OCI-LY1 (cell line): ENCODE measurements around the gene SCN1B.
"Not testable (repeated sequence)": the region's sequence is repeated elsewhere in the genome, so short reads cannot be mapped to it uniquely, and the experiment has no call there.

ENCODE experiments used
- H2AFZ ChIP-seq: fragments of 200-600 bp; sonication (generic), shearing (Covaris generic); 2 replicates; pipeline ENCODE4 v1.6.0; 2014; ENCODE audit warnings: antibody characterized with exemption, mild to moderate bottlenecking, low read length
- H3F3A ChIP-seq: fragments of 200-600 bp; sonication (generic), shearing (Covaris generic); 2 replicates; pipeline ENCODE4 v1.6.0; 2014; ENCODE audit warnings: mild to moderate bottlenecking, antibody characterized with exemption, low read length, moderate library complexity; ENCODE audit not compliant: insufficient read depth
- H3K27ac ChIP-seq: fragments of 200-600 bp; sonication (generic); 2 replicates; pipeline ENCODE4 v1.5.1; 2014; ENCODE audit warnings: low read length, mixed run types, mild to moderate bottlenecking, low read depth; ENCODE audit not compliant: poor library complexity, severe bottlenecking
- H3K27me3 ChIP-seq: fragments of 200-600 bp; sonication (generic); 2 replicates; pipeline ENCODE4 v1.6.0; 2014; ENCODE audit warnings: antibody characterized with exemption, mild to moderate bottlenecking, low read length, moderate library complexity; ENCODE audit not compliant: insufficient read depth
- H3K36me3 ChIP-seq: fragments of 200-600 bp; sonication (generic); 2 replicates; pipeline ENCODE4 v1.6.1; 2014; ENCODE audit warnings: mild to moderate bottlenecking, antibody characterized with exemption, low read length, moderate library complexity, mixed read lengths; ENCODE audit not compliant: insufficient read depth
- H3K4me1 ChIP-seq: fragments of 200-600 bp; sonication (generic); 2 replicates; pipeline ENCODE4 v1.5.1; 2014; ENCODE audit warnings: mild to moderate bottlenecking, low read length, moderate library complexity; ENCODE audit not compliant: insufficient read depth, severe bottlenecking
- H3K4me2 ChIP-seq: fragments of 200-600 bp; sonication (generic), shearing (Covaris generic); 2 replicates; pipeline ENCODE4 v1.6.1; 2014; ENCODE audit warnings: low read length
- H3K4me3 ChIP-seq: fragments of 200-600 bp; sonication (generic); 2 replicates; pipeline ENCODE4 v1.5.1; 2014; ENCODE audit warnings: low read length, low read depth, mild to moderate bottlenecking, mixed read lengths; ENCODE audit not compliant: poor library complexity, severe bottlenecking
- H3K79me2 ChIP-seq: fragments of 200-600 bp; shearing (Covaris generic); 2 replicates; pipeline ENCODE4 v1.6.1; 2016; ENCODE audit warnings: mixed run types, low read length, mixed read lengths; ENCODE audit not compliant: insufficient read depth
- H3K9ac ChIP-seq: fragments of 200-600 bp; sonication (generic), shearing (Covaris generic); 2 replicates; pipeline ENCODE4 v1.6.1; 2014; ENCODE audit warnings: mild to moderate bottlenecking, low read length, mixed read lengths
- H3K9me2 ChIP-seq: fragments of 200-600 bp; sonication (generic), shearing (Covaris generic); 2 replicates; pipeline ENCODE4 v1.6.1; 2014; ENCODE audit warnings: low read depth, mild to moderate bottlenecking, low read length, mixed read lengths
- H3K9me3 ChIP-seq: fragments of 200-600 bp; shearing (Covaris generic); 2 replicates; pipeline ENCODE4 v1.6.1; 2014; ENCODE audit warnings: low read length, mixed read lengths
- H4K20me1 ChIP-seq: fragments of 200-600 bp; sonication (generic), shearing (Covaris generic); 2 replicates; pipeline ENCODE4 v1.6.0; 2016; ENCODE audit warnings: mild to moderate bottlenecking, low read length; ENCODE audit not compliant: insufficient read depth
- CTCF ChIP-seq: fragments of 200-600 bp; sonication (generic), shearing (Covaris generic); IDR thresholded peaks from 2 replicates; pipeline ENCODE4 v1.5.1; 2017; ENCODE audit warnings: mild to moderate bottlenecking, antibody characterized with exemption, low read length, moderate library complexity, mixed read lengths
- EZH2 ChIP-seq: fragments of 200-600 bp; sonication (generic), shearing (Covaris generic); IDR thresholded peaks from 2 replicates; pipeline ENCODE4 v1.8.0; 2017; ENCODE audit warnings: borderline replicate concordance, mixed run types, mild to moderate bottlenecking, antibody characterized with exemption, low read length, moderate library complexity, mixed read lengths

The SCN1B gene

GRCh38 chr19:35013041-35013819 lies 17.0 kb upstream of the SCN1B start:
- H3K27me3 ChIP-seq, result no peaks in the 10 kb centered on the region
- peaks cover 8% of the 10 kb centered on the region for H3K4me1 ChIP-seq
- no peak overlapping the region for H3K4me2 ChIP-seq
- peak; percentile 89 for TF ChIP-seq CTCF
- no peak for TF ChIP-seq EZH2
- H4K20me1 ChIP-seq, result no peaks in the 10 kb centered on the region
- H3K79me2 ChIP-seq, result no peaks in the 10 kb centered on the region
- H3F3A ChIP-seq, result no peaks in the 10 kb centered on the region
- H3K9me2 ChIP-seq, result no peaks in the 10 kb centered on the region
- H3K27ac ChIP-seq, result no peak overlapping the region
- no peaks in the 10 kb centered on the region for H3K9me3 ChIP-seq
- H3K9ac ChIP-seq, result no peak overlapping the region
- H3K4me3 ChIP-seq, result no peak overlapping the region
- no peak overlapping the region for H2AFZ ChIP-seq
- peaks cover 88% of the 10 kb centered on the region for H3K36me3 ChIP-seq

GRCh38 chr19:35013820-35014754 lies 16.2 kb upstream of the SCN1B start:
- H3K4me2 ChIP-seq, result no peak overlapping the region
- H3K79me2 ChIP-seq, result no peaks in the 10 kb centered on the region
- TF ChIP-seq EZH2, result no peak
- TF ChIP-seq CTCF, result no peak
- peaks cover 8% of the 10 kb centered on the region for H3K4me1 ChIP-seq
- no peaks in the 10 kb centered on the region for H3F3A ChIP-seq
- H3K4me3 ChIP-seq, result no peak overlapping the region
- no peaks in the 10 kb centered on the region for H3K9me2 ChIP-seq
- H3K27me3 ChIP-seq, result no peaks in the 10 kb centered on the region
- H3K36me3 ChIP-seq, result peaks cover 93% of the 10 kb centered on the region
- peak overlapping the region; percentile 3 for H3K27ac ChIP-seq
- H3K9me3 ChIP-seq, result no peaks in the 10 kb centered on the region
- H3K9ac ChIP-seq, result no peak overlapping the region; the same call in 1 of the 2 replicates
- no peak overlapping the region for H2AFZ ChIP-seq
- no peaks in the 10 kb centered on the region for H4K20me1 ChIP-seq

GRCh38 chr19:35014774-35015173 lies 15.5 kb upstream of the SCN1B start:
- not testable (repeated sequence) for H3F3A ChIP-seq

More at GRCh38 chr19:35014774-35015173, 15.5 kb upstream of the SCN1B start:
- not testable (repeated sequence) for H2AFZ ChIP-seq, H3K4me3 ChIP-seq, H3K79me2 ChIP-seq, H3K9me3 ChIP-seq, H3K27me3 ChIP-seq, H3K9me2 ChIP-seq, H3K9ac ChIP-seq, H3K4me2 ChIP-seq, H4K20me1 ChIP-seq, H3K4me1 ChIP-seq
- peak overlapping the region; percentile 3 for H3K27ac ChIP-seq
- peaks cover 93% of the 10 kb centered on the region for H3K36me3 ChIP-seq
